ENCODE measurements around the gene USP6NL. TPM values are rescaled to one million over a fixed set of nuclear protein-coding genes. Genes with fewer than 3 reads are reported as not detected.

Gene USP6NL
- polyA plus RNA-seq (2013) = 30.4 TPM

- Histone ChIP-seq H3K4me3 (ENCODE audit: control insufficient read depth in 1 of 7, extremely low read depth in 1 of 7, insufficient read depth in 4 of 7, low read depth in 2 of 7, low read length in 6 of 7) (peak within 1 kb of the TSS; percentile 93 to 99 (median 97)), H3K9me3 (ENCODE audit: control extremely low read depth in 1 of 5, control insufficient read depth in 4 of 5, insufficient read depth in 2 of 5, low read depth in 1 of 5, low read length in 4 of 5) (peaks cover 0 to 2% (median 0%) of the 10 kb centered on the region in 5 experiments), H3K27ac (ENCODE audit: insufficient read depth in 1 of 2, low read depth in 1 of 2, low read length in 2 of 2, poor library complexity in 1 of 2, severe bottlenecking in 2 of 2) (peak within 1 kb of the TSS; percentile 79 to 88), H3K36me3 (ENCODE audit: control insufficient read depth in 4 of 4, insufficient read depth in 4 of 4, low read length in 3 of 4) (no peaks in the 10 kb centered on the region), H3K4me1 (ENCODE audit: control extremely low read depth in 1 of 4, control insufficient read depth in 4 of 4, insufficient read depth in 4 of 4, low read length in 3 of 4) (peaks cover 9 to 46% (median 31%) of the 10 kb centered on the region in 4 experiments), H3K27me3 (replicated peaks in 2 of 5; ENCODE audit: control insufficient read depth in 4 of 5, insufficient read depth in 5 of 5, low read length in 4 of 5) (no peaks in the 10 kb centered on the region)
- POLR2A ChIA-PET = no interaction called here
- 0% methylated on average over 88 of the region's 107 CpGs for WGBS (ENCODE audit: insufficient coverage)
- CTCF ChIA-PET = interaction anchor here (0.9 to 1.9 kb wide), 9 partner anchors 16 to 114 kb away, joined by 3 to 7 read pairs (median 5); no protein-coding TSS in a partner anchor
- peak; percentile 83 to 87 (median 85) for DNase-seq
Measured at GRCh38 chr10:11611248-11612020, at the start of gene USP6NL. USP6NL (minus strand) TSS chr10:11611650; CDS start chr10:11597634, 14,016 bp downstream.

- peaks cover 0 to 20% (median 19%) of the 10 kb centered on the region in 4 experiments for H3K4me1 ChIP-seq (ENCODE audit: control extremely low read depth in 1 of 4, control insufficient read depth in 4 of 4, insufficient read depth in 4 of 4, low read length in 3 of 4)
- H3K36me3 ChIP-seq (ENCODE audit: control insufficient read depth in 4 of 4, insufficient read depth in 4 of 4, low read length in 3 of 4) = no peaks in the 10 kb centered on the region
- ChIA-PET POLR2A (no interaction called here), CTCF (interaction anchor here (1.1 to 1.3 kb wide), 2 partner anchors 8 to 22 kb away, joined by 3 read pairs; no protein-coding TSS in a partner anchor)
- H3K27ac ChIP-seq (ENCODE audit: insufficient read depth in 1 of 2, low read depth in 1 of 2, low read length in 2 of 2, poor library complexity in 1 of 2, severe bottlenecking in 2 of 2) = no peak overlapping the region
- DNase-seq = no peak
- H3K27me3 ChIP-seq (replicated peaks in 2 of 5; ENCODE audit: control insufficient read depth in 4 of 5, insufficient read depth in 5 of 5, low read length in 4 of 5) = no peaks in the 10 kb centered on the region
- no peak overlapping the region for H3K4me3 ChIP-seq (ENCODE audit: control insufficient read depth in 1 of 7, extremely low read depth in 1 of 7, insufficient read depth in 4 of 7, low read depth in 2 of 7, low read length in 6 of 7)
- H3K9me3 ChIP-seq (ENCODE audit: control extremely low read depth in 1 of 5, control insufficient read depth in 4 of 5, insufficient read depth in 2 of 5, low read depth in 1 of 5, low read length in 4 of 5) = no peaks in the 10 kb centered on the region
- 97% methylated on average over 9 of the region's 9 CpGs for WGBS (ENCODE audit: insufficient coverage)
Measured at GRCh38 chr10:11658801-11659368, 47.4 kb upstream of the USP6NL start.

- no peak for DNase-seq
- POLR2A ChIA-PET = no interaction called here
- no CpG with 5 or more reads among the region's 2 CpGs for WGBS (ENCODE audit: insufficient coverage)
- Histone ChIP-seq H3K36me3 (ENCODE audit: control insufficient read depth in 4 of 4, insufficient read depth in 4 of 4, low read length in 3 of 4) (no peaks in the 10 kb centered on the region), H3K9me3 (ENCODE audit: control extremely low read depth in 1 of 5, control insufficient read depth in 4 of 5, insufficient read depth in 2 of 5, low read depth in 1 of 5, low read length in 4 of 5) (no peaks in the 10 kb centered on the region), H3K27ac (ENCODE audit: insufficient read depth in 1 of 2, low read depth in 1 of 2, low read length in 2 of 2, poor library complexity in 1 of 2, severe bottlenecking in 2 of 2) (no peak overlapping the region), H3K4me1 (ENCODE audit: control extremely low read depth in 1 of 4, control insufficient read depth in 4 of 4, insufficient read depth in 4 of 4, low read length in 3 of 4) (peaks cover 0 to 2% (median 1%) of the 10 kb centered on the region in 4 experiments), H3K27me3 (replicated peaks in 2 of 5; ENCODE audit: control insufficient read depth in 4 of 5, insufficient read depth in 5 of 5, low read length in 4 of 5) (no peaks in the 10 kb centered on the region), H3K4me3 (ENCODE audit: control insufficient read depth in 1 of 7, extremely low read depth in 1 of 7, insufficient read depth in 4 of 7, low read depth in 2 of 7, low read length in 6 of 7) (no peak overlapping the region)
- CTCF ChIA-PET = interaction anchor here (0.9 to 2.0 kb wide), 6 partner anchors 15 to 134 kb away, joined by 3 to 5 read pairs (median 3); no protein-coding TSS in a partner anchor
Measured at GRCh38 chr10:11655836-11656235, 44.4 kb upstream of the USP6NL start.

- ChIA-PET POLR2A (no interaction called here), CTCF (interaction anchor here (0.6 to 2.0 kb wide), 4 partner anchors 22 to 133 kb away, joined by 3 to 5 read pairs (median 3); no protein-coding TSS in a partner anchor)
- Histone ChIP-seq H3K4me3 (ENCODE audit: control insufficient read depth in 1 of 7, extremely low read depth in 1 of 7, insufficient read depth in 4 of 7, low read depth in 2 of 7, low read length in 6 of 7) (no peak overlapping the region), H3K27me3 (replicated peaks in 2 of 5; ENCODE audit: control insufficient read depth in 4 of 5, insufficient read depth in 5 of 5, low read length in 4 of 5) (no peaks in the 10 kb centered on the region), H3K9me3 (ENCODE audit: control extremely low read depth in 1 of 5, control insufficient read depth in 4 of 5, insufficient read depth in 2 of 5, low read depth in 1 of 5, low read length in 4 of 5) (no peaks in the 10 kb centered on the region), H3K4me1 (ENCODE audit: control extremely low read depth in 1 of 4, control insufficient read depth in 4 of 4, insufficient read depth in 4 of 4, low read length in 3 of 4) (no peaks in the 10 kb centered on the region), H3K27ac (ENCODE audit: insufficient read depth in 1 of 2, low read depth in 1 of 2, low read length in 2 of 2, poor library complexity in 1 of 2, severe bottlenecking in 2 of 2) (no peak overlapping the region), H3K36me3 (ENCODE audit: control insufficient read depth in 4 of 4, insufficient read depth in 4 of 4, low read length in 3 of 4) (no peaks in the 10 kb centered on the region)
- DNase-seq = no peak
- 98% methylated on average over 7 of the region's 9 CpGs for whole genome bisulfite sequencing (ENCODE audit: insufficient coverage)
Measured at GRCh38 chr10:11654659-11655058, 43.2 kb upstream of the USP6NL start.

GRCh38 chr10:11653758-11654471, 42.5 kb upstream of the USP6NL start:
- Histone ChIP-seq H3K27ac (ENCODE audit: insufficient read depth in 1 of 2, low read depth in 1 of 2, low read length in 2 of 2, poor library complexity in 1 of 2, severe bottlenecking in 2 of 2) (no peak overlapping the region), H3K36me3 (ENCODE audit: control insufficient read depth in 4 of 4, insufficient read depth in 4 of 4, low read length in 3 of 4) (no peaks in the 10 kb centered on the region), H3K4me1 (ENCODE audit: control extremely low read depth in 1 of 4, control insufficient read depth in 4 of 4, insufficient read depth in 4 of 4, low read length in 3 of 4) (no peaks in the 10 kb centered on the region), H3K4me3 (ENCODE audit: control insufficient read depth in 1 of 7, extremely low read depth in 1 of 7, insufficient read depth in 4 of 7, low read depth in 2 of 7, low read length in 6 of 7) (no peak overlapping the region), H3K9me3 (ENCODE audit: control extremely low read depth in 1 of 5, control insufficient read depth in 4 of 5, insufficient read depth in 2 of 5, low read depth in 1 of 5, low read length in 4 of 5) (no peaks in the 10 kb centered on the region), H3K27me3 (replicated peaks in 2 of 5; ENCODE audit: control insufficient read depth in 4 of 5, insufficient read depth in 5 of 5, low read length in 4 of 5) (no peaks in the 10 kb centered on the region)
- DNase-seq = no peak
- 88% methylated on average over 7 of the region's 8 CpGs for WGBS (ENCODE audit: insufficient coverage)
- POLR2A ChIA-PET = interaction anchor here (0.6 kb wide), 1 partner anchor 223 kb away, joined by 3 read pairs; no protein-coding TSS in a partner anchor
- CTCF ChIA-PET = interaction anchor here (0.6 to 1.0 kb wide), 2 partner anchors 18 to 23 kb away, joined by 3 to 4 read pairs; no protein-coding TSS in a partner anchor

GRCh38 chr10:11647676-11648075, 36.2 kb upstream of the USP6NL start:
- no peaks in the 10 kb centered on the region for H3K36me3 ChIP-seq (ENCODE audit: control insufficient read depth in 4 of 4, insufficient read depth in 4 of 4, low read length in 3 of 4)
- no CpG with 5 or more reads among the region's 1 CpG for WGBS (ENCODE audit: insufficient coverage)
- ChIA-PET CTCF (no interaction called here), POLR2A (no interaction called here)
- H3K27me3 ChIP-seq (replicated peaks in 2 of 5; ENCODE audit: control insufficient read depth in 4 of 5, insufficient read depth in 5 of 5, low read length in 4 of 5) = no peaks in the 10 kb centered on the region
- no peak overlapping the region for H3K4me3 ChIP-seq (ENCODE audit: control insufficient read depth in 1 of 7, extremely low read depth in 1 of 7, insufficient read depth in 4 of 7, low read depth in 2 of 7, low read length in 6 of 7)
- no peak overlapping the region for H3K27ac ChIP-seq (ENCODE audit: insufficient read depth in 1 of 2, low read depth in 1 of 2, low read length in 2 of 2, poor library complexity in 1 of 2, severe bottlenecking in 2 of 2)
- no peaks in the 10 kb centered on the region for H3K9me3 ChIP-seq (ENCODE audit: control extremely low read depth in 1 of 5, control insufficient read depth in 4 of 5, insufficient read depth in 2 of 5, low read depth in 1 of 5, low read length in 4 of 5)
- DNase-seq = peak; percentile 14 to 57 (median 51)
- H3K4me1 ChIP-seq (ENCODE audit: control extremely low read depth in 1 of 4, control insufficient read depth in 4 of 4, insufficient read depth in 4 of 4, low read length in 3 of 4) = peaks cover 0 to 4% (median 0%) of the 10 kb centered on the region in 4 experiments
